ENCODE results near the gene EHD3.

Gene EHD3

GRCh38 chr2:31233741-31234682 lies at the start of gene EHD3:
Gene EHD3 (plus strand): TSS chr2:31234152. CDS start chr2:31234622, 470 bp downstream.
- DNase-seq, result peak; percentile 80 to 86

GRCh38 chr2:31187166-31187565 lies 46.8 kb upstream of the EHD3 start:
- DNase-seq, result no peak

GRCh38 chr2:31188131-31188530 lies 45.8 kb upstream of the EHD3 start:
- DNase-seq, result no peak

- DNase-seq, result no peak
These were observed 44.8 kb upstream of the EHD3 start for GRCh38 chr2:31189141-31189540.

- no peak for DNase-seq
These were observed 43.8 kb upstream of the EHD3 start for GRCh38 chr2:31190188-31190587.

- DNase-seq, result no peak
These were observed 42.0 kb upstream of the EHD3 start for GRCh38 chr2:31191931-31192330.

- DNase-seq, result no peak
These were observed 41.6 kb upstream of the EHD3 start for GRCh38 chr2:31192396-31192795.

- no peak for DNase-seq
These were observed 41.0 kb upstream of the EHD3 start for GRCh38 chr2:31192851-31193392.

- DNase-seq, result no peak
These were observed 40.1 kb upstream of the EHD3 start for GRCh38 chr2:31193806-31194205.

GRCh38 chr2:31196622-31197021 lies 37.3 kb upstream of the EHD3 start:
- no peak for DNase-seq

- no peak for DNase-seq
These were observed 36.8 kb upstream of the EHD3 start for GRCh38 chr2:31197166-31197565.

GRCh38 chr2:31197669-31198068 lies 36.3 kb upstream of the EHD3 start:
- no peak for DNase-seq

- DNase-seq, result no peak
These were observed 34.7 kb upstream of the EHD3 start for GRCh38 chr2:31199206-31199605.

- DNase-seq, result no peak
These were observed 33.0 kb upstream of the EHD3 start for GRCh38 chr2:31200972-31201371.

- DNase-seq, result no peak
These were observed 31.9 kb upstream of the EHD3 start for GRCh38 chr2:31202041-31202440.

GRCh38 chr2:31202833-31203232 lies 31.1 kb upstream of the EHD3 start:
- DNase-seq, result no peak

- DNase-seq, result no peak
These were observed 30.0 kb upstream of the EHD3 start for GRCh38 chr2:31203916-31204315.

GRCh38 chr2:31204783-31205182 lies 29.2 kb upstream of the EHD3 start:
- no peak for DNase-seq

GRCh38 chr2:31205186-31205585 lies 28.8 kb upstream of the EHD3 start:
- no peak for DNase-seq

- DNase-seq, result no peak
These were observed 28.3 kb upstream of the EHD3 start for GRCh38 chr2:31205613-31206012.

GRCh38 chr2:31207790-31208189 lies 26.2 kb upstream of the EHD3 start:
- DNase-seq, result no peak

- DNase-seq, result no peak
These were observed 25.7 kb upstream of the EHD3 start for GRCh38 chr2:31208240-31208639.

- DNase-seq, result no peak
These were observed 21.0 kb upstream of the EHD3 start for GRCh38 chr2:31212659-31213600.

Measured in activated CD4-positive, alpha-beta T cell treated with anti-CD3 and anti-CD28 coated beads, Interleukin-2, amount 50 U/mL, for 48 hours (primary cell).